Measurements from ENCODE around the gene ADIG. TPM values are rescaled to one million over a fixed set of nuclear protein-coding genes. Genes with fewer than 3 reads are reported as not detected.

The ADIG gene
- total and polyA plus RNA-seq, 2 of the 13 experiments (the other 11 are each of a cell fraction or from before 2014, with no cell fraction given), result 0.15 TPM; not detected in 1

DNA sequence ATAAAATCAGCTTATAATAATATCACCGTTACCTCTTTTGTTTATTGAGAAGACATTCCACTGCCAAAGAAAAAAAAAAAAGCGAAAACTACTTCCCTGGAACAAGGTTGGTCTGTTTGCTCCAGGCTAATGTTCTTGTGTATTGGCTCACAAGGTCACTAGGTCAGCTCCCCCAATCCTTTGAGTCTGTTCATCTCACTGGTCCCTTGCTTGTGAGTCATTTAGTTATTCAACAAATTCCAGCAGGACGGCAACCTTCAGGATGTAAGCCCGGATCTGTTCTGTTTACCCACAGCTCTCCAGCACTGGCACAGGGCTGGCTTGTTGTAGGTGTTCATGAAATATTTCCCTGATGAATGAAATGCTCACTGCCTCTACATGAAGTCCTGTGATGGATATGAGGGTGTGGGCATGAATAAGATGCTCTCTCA, 23.9 kb downstream of the ADIG start (continued):
- TF ChIP-seq, protein P1, sequence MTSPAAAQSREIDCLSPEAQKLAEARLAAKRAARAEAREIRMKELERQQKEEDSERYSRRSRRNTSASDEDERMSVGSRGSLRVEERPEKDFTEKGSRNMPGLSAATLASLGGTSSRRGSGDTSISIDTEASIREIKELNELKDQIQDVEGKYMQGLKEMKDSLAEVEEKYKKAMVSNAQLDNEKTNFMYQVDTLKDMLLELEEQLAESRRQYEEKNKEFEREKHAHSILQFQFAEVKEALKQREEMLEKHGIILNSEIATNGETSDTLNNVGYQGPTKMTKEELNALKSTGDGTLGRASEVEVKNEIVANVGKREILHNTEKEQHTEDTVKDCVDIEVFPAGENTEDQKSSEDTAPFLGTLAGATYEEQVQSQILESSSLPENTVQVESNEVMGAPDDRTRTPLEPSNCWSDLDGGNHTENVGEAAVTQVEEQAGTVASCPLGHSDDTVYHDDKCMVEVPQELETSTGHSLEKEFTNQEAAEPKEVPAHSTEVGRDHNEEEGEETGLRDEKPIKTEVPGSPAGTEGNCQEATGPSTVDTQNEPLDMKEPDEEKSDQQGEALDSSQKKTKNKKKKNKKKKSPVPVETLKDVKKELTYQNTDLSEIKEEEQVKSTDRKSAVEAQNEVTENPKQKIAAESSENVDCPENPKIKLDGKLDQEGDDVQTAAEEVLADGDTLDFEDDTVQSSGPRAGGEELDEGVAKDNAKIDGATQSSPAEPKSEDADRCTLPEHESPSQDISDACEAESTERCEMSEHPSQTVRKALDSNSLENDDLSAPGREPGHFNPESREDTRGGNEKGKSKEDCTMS (CRISPR knock-in tag; conservative IDR thresholded peaks at IDR 0.05), result no peak
- TF ChIP-seq NFKB2 (CRISPR knock-in tag; IDR thresholded peaks at IDR 0.05; ENCODE audit: borderline replicate concordance) (no peak), ZNF737 (CRISPR knock-in tag; IDR thresholded peaks at IDR 0.05; ENCODE audit: borderline replicate concordance) (no peak), POLR2G (IDR thresholded peaks at IDR 0.05; ENCODE audit: low read depth, low read length) (no peak; the same call in 1 of the 2 replicates), SMAD1 (CRISPR knock-in tag; IDR thresholded peaks at IDR 0.05; ENCODE audit: borderline replicate concordance, low read depth) (no peak), ZNF343 (CRISPR knock-in tag; IDR thresholded peaks at IDR 0.05) (no peak), ZBTB38 (CRISPR knock-in tag; IDR thresholded peaks at IDR 0.05) (no peak), NR2F2 (IDR thresholded peaks at IDR 0.05; ENCODE audit: borderline replicate concordance, low read depth) (peak; percentile 99), FOXK1 (CRISPR knock-in tag; IDR thresholded peaks at IDR 0.05; ENCODE audit: borderline replicate concordance, low read depth) (peak; percentile 91), ZNF30 (CRISPR knock-in tag; IDR thresholded peaks at IDR 0.05) (no peak), THYN1 (CRISPR knock-in tag; IDR thresholded peaks at IDR 0.05; ENCODE audit: borderline replicate concordance, low read depth) (no peak)
- TF ChIP-seq, protein P2, sequence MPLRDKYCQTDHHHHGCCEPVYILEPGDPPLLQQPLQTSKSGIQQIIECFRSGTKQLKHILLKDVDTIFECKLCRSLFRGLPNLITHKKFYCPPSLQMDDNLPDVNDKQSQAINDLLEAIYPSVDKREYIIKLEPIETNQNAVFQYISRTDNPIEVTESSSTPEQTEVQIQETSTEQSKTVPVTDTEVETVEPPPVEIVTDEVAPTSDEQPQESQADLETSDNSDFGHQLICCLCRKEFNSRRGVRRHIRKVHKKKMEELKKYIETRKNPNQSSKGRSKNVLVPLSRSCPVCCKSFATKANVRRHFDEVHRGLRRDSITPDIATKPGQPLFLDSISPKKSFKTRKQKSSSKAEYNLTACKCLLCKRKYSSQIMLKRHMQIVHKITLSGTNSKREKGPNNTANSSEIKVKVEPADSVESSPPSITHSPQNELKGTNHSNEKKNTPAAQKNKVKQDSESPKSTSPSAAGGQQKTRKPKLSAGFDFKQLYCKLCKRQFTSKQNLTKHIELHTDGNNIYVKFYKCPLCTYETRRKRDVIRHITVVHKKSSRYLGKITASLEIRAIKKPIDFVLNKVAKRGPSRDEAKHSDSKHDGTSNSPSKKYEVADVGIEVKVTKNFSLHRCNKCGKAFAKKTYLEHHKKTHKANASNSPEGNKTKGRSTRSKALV (CRISPR knock-in tag; IDR thresholded peaks at IDR 0.05), result peak; percentile 86
- TF ChIP-seq, protein P3, sequence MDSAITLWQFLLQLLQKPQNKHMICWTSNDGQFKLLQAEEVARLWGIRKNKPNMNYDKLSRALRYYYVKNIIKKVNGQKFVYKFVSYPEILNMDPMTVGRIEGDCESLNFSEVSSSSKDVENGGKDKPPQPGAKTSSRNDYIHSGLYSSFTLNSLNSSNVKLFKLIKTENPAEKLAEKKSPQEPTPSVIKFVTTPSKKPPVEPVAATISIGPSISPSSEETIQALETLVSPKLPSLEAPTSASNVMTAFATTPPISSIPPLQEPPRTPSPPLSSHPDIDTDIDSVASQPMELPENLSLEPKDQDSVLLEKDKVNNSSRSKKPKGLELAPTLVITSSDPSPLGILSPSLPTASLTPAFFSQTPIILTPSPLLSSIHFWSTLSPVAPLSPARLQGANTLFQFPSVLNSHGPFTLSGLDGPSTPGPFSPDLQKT (CRISPR knock-in tag; IDR thresholded peaks at IDR 0.05; ENCODE audit: borderline replicate concordance), result no peak
- TF ChIP-seq, protein P4, sequence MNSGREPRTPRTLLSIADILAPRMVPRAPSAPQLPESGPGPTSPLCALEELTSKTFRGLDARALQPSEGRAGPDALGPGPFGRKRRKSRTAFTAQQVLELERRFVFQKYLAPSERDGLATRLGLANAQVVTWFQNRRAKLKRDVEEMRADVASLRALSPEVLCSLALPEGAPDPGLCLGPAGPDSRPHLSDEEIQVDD (CRISPR knock-in tag; IDR thresholded peaks at IDR 0.05; ENCODE audit: borderline replicate concordance), result no peak
- TF ChIP-seq, protein P5, sequence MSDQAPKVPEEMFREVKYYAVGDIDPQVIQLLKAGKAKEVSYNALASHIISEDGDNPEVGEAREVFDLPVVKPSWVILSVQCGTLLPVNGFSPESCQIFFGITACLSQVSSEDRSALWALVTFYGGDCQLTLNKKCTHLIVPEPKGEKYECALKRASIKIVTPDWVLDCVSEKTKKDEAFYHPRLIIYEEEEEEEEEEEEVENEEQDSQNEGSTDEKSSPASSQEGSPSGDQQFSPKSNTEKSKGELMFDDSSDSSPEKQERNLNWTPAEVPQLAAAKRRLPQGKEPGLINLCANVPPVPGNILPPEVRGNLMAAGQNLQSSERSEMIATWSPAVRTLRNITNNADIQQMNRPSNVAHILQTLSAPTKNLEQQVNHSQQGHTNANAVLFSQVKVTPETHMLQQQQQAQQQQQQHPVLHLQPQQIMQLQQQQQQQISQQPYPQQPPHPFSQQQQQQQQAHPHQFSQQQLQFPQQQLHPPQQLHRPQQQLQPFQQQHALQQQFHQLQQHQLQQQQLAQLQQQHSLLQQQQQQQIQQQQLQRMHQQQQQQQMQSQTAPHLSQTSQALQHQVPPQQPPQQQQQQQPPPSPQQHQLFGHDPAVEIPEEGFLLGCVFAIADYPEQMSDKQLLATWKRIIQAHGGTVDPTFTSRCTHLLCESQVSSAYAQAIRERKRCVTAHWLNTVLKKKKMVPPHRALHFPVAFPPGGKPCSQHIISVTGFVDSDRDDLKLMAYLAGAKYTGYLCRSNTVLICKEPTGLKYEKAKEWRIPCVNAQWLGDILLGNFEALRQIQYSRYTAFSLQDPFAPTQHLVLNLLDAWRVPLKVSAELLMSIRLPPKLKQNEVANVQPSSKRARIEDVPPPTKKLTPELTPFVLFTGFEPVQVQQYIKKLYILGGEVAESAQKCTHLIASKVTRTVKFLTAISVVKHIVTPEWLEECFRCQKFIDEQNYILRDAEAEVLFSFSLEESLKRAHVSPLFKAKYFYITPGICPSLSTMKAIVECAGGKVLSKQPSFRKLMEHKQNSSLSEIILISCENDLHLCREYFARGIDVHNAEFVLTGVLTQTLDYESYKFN (CRISPR knock-in tag; conservative IDR thresholded peaks at IDR 0.05), result peak; percentile 97

Data from HepG2 (cell line).